ENCODE results near the gene FYN. TPM values are rescaled to one million over a fixed set of nuclear protein-coding genes. Genes with fewer than 3 reads are reported as not detected.
"Not testable (repeated sequence)": the region's sequence is repeated elsewhere in the genome, so short reads cannot be mapped to it uniquely, and the experiment has no call there.

FYN gene
- 10.9 and 13.9 TPM in 2 replicates for total RNA-seq (2014; rRNA removed; shearing (Covaris generic))

DNA sequence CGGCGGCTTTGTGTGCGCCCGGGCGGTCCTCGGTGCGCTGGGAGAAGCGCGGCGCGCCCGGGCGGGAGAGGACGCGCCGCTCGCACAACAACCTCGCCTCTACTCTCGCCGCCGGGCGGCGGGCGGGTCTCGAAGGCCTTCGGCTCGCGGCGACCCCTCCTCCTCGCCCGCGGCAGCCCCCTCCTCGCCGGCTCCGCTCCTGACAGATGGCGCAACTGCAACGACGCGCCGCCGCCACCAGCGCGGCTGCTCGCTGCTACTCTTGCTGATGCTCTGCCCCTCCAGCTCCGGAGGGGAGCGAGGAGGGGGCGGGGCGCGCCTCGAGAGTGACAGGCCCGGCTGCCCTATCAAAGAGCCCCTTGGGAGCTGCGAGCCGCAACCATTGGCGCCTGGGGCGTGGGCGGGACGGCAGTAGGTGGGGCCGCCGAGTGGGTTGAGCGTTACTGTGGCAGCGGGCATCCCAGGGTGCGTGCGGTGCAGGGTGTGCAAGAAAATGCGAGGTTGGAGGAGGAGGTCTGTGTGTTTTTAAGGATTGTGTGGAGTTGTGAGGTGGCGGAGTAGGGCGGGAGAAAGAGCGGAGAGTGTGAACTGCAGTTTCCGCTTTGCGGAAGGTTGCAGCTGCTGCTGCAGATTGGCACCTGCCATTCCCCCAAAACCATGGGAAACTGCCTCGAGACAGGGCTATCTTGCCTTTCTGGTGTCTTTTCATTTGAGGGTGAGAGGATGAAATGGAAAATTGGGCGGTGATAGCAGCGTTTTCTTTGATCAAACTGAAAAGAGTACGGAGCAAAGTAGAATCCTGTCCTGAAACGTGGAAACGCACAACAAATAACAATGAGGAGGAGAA, at the start of gene FYN:
TSS of gene FYN (minus strand) at position 275 of the 847 bp plus-strand sequence. CDS start 153,401 bp downstream, outside the sequence.
- peak; percentile 93 for DNase-seq (ENCODE audit: low spot score)

- no peak for DNase-seq (ENCODE audit: low spot score)
These were observed 49.4 kb upstream of the FYN start for GRCh38 chr6:111922454-111923297.

DNA sequence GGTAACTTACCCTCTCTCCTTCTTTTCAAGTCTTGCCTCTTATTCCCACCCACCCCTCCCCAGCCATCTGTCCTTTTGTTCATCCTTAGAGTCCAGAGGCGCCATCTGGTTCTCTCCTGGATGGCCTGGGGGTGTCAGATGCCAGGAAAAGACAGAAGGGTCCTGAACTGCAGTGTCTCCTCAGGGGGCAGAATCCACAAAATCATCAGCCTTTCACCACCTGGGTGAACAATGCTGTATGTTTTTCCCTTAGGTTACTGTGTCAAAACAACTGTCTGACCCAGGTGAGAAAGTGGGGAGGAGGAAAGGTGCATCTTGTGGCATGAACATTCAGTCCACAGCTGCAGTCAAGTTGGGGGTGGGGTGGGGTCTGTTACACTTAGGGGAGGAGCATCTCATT, 47.9 kb upstream of the FYN start:
- DNase-seq (ENCODE audit: low spot score) = no peak

DNA sequence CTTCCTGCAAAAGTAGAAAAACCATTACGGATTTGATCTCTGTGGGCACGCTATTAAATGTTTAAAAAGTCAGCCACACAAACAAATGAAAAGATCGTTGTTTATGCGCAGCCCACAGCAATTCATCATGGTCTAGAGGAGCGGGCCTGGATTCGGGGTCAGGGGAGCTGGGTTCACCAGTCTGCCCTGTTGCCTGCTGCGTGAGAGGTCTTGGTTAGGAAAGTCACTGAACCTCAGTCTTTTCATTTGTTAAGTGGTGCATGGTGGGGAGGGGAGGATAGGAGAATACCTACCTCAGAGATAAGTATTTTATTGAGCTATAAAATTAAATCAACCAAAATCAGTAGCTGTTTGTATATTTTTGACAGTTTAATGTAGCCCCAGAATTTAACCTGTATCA, 47.3 kb upstream of the FYN start:
- DNase-seq (ENCODE audit: low spot score) = no peak

DNA sequence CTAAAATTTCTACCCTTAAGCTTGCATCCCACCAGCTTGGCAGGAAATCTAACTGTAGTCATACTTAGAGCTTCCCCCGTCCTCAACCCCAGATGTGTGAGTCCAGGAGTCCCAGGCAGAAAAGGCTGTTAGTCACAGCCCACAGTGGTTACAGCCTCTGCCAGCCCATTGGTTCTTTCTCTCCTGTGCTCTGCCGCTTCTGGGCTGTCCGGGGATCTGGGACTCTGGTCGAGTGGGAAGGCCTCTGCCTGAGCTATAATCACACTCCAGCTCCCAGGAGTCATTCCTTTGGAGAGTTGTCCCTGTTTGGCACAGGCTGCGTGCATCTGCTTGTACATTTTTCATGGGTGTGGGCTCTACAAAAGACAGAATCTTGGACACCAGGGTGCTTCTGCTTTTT, 45.6 kb upstream of the FYN start:
- no peak for DNase-seq (ENCODE audit: low spot score)

- no peak for DNase-seq (ENCODE audit: low spot score)
These were observed 43.5 kb upstream of the FYN start for GRCh38 chr6:111916747-111917146.

GRCh38 chr6:111914617-111915016, 41.4 kb upstream of the FYN start:
- DNase-seq (ENCODE audit: low spot score) = no peak

GRCh38 chr6:111912904-111913303, 39.7 kb upstream of the FYN start:
- no peak for DNase-seq (ENCODE audit: low spot score)

- no peak for DNase-seq (ENCODE audit: low spot score)
These were observed 38.2 kb upstream of the FYN start for GRCh38 chr6:111911428-111911827.

GRCh38 chr6:111909238-111909637, 36.0 kb upstream of the FYN start:
- no peak for DNase-seq (ENCODE audit: low spot score)

GRCh38 chr6:111908365-111908764, 35.1 kb upstream of the FYN start:
- DNase-seq (ENCODE audit: low spot score) = not testable (repeated sequence)

DNA sequence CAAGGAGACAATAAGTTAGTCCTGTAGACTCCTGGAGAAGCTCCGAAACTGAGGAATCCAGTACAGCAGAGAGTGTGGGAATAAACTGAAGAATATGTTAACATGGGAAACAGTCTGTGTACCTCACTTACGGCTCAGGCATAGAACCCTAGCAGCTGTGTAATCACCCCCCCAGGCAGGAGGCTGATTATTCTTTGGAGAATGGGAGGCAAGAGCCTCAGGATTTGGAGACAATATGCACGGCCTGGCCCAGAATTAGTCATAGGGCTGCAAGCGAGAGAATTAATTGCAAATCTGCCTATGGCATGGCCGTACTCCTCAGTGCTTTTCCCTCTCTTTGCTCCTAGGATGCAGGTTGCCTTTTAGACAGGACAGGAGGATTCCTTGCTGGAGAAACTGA, 27.5 kb upstream of the FYN start:
- no peak for DNase-seq (ENCODE audit: low spot score)

DNA sequence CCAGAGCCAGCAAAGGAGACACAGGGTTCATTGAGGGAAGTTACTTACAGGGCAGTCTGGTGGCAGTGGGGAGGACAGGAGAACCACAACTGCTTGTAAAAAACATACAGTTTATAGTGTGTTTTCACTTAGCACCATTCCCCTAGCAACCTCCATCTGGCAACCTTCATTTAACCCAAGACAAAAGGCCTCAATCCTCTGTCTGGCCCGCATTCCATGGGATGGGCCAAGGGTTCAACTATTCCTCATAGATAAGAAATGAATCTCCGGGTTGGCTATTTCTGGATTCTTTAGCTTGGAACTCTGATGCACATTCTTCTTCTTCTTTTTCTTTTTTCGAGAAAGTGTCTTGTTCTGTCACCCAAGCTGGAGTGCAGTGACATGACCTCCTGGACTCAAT, 26.3 kb upstream of the FYN start:
- DNase-seq (ENCODE audit: low spot score) = no peak

DNA sequence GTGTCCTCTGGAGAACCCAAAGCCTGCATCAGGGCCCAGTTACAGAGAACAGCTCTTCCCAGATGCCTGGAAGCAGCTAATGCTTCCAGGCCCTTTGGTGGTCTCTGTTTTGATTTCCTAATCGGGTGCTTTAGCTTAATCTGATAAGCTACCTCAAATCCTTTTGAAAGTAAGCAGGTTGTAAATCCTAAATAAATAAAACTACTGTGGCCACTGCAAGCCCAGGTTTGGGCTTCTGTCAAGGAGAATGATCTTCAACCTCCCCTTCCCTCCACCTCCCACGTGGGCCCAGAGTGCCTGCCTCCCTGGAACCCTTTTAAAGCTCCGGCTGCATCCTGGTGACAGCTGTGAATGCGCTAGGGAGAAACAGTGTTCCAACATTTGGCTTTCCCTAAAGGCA, 25.2 kb upstream of the FYN start:
- DNase-seq (ENCODE audit: low spot score) = no peak

- DNase-seq (ENCODE audit: low spot score) = no peak
These were observed 21.7 kb upstream of the FYN start for GRCh38 chr6:111894951-111895350.

DNA sequence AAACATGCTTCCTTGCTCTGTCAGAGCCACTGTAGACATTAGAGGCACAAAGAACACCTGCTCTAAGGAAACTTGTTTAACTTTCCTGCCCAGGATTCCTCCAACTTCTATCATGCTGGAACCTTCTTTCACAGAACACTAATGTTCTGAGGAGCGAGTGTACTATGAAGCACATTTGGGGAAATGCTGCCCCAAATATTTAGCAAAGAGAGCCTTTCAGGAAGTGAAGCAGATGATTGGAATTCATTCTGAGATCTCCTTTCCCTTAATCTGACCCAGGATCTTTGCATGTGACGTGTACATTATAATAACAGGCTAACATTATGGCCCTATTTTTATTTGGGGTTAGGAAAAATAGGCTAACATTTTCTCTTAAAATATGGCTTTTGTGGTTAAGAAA, 21.0 kb upstream of the FYN start:
- DNase-seq (ENCODE audit: low spot score) = no peak

- no peak for DNase-seq (ENCODE audit: low spot score)
These were observed 19.2 kb upstream of the FYN start for GRCh38 chr6:111892431-111892830.

DNA sequence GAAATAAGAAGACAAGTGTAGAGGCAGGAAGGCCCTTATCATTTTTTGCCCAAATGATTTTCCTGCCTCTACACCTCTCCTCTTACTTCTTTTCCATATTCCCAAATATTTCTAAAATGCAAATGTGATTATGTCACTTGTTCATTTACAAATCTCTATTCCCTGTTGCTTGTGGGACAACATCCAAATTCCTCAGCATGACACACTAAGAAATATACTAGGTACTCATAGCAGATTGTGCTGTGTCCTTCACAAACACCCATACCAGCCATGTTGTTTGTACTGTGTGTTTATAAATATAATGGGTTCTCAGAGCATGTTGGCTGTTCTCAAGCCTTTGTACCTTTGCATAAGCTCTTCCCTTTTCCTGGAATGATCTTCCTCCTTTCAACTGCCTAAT, 17.7 kb upstream of the FYN start:
- DNase-seq (ENCODE audit: low spot score) = no peak

DNA sequence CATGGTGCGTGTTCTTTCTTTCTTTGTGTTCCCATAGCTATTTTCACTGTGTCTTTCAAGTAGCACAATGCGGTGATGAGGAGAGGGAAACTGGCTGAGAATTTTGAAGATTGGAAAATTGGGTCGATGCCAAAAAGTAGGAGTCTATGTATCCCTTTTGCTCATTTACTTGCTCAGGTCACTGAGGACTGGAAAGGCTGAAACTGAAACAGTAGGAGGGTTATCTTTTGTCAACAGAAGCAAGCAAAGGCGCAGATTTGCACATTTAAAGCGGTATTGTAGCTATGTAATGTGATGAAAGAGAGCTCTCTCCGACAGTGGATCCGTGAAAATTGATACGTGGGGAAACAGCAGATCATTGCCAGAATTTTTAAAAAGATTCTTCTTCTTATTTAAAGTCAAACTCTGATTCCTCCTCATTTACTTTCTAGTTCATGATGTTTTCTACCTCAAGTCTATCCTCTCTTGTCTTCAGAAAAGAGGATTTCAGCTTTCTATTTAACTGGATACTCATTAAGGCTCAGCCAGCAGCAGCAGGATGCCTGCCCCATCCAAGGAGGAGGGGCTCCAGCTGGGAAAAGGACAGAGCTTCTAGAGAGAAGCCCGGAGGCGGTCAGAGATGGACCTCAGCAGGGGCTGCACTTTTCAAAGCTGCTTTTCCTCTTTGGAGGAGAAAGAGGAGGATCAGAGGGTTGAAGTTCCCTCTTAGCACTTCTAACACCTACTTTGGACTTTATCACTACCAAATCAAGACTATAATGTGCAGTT, 15.9 kb upstream of the FYN start:
- DNase-seq (ENCODE audit: low spot score) = no peak

DNA sequence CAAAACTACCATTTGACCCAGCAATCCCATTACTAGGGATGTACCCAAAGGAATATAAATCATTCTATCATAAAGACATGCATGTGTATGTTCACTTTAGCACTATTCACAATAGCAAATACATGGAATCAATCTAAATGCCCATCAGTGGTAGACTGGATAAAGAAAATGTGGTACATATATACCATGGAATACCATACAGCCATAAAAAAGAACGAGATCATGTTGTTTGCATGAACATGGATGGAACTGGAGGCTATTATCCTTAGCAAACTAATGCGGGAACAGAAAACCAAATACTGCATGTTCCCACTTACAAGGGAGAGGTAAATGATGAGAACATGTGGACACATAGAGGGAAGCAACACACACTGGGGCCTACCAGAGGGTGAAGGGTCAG, 13.5 kb upstream of the FYN start:
- not testable (repeated sequence) for DNase-seq (ENCODE audit: low spot score)

DNA sequence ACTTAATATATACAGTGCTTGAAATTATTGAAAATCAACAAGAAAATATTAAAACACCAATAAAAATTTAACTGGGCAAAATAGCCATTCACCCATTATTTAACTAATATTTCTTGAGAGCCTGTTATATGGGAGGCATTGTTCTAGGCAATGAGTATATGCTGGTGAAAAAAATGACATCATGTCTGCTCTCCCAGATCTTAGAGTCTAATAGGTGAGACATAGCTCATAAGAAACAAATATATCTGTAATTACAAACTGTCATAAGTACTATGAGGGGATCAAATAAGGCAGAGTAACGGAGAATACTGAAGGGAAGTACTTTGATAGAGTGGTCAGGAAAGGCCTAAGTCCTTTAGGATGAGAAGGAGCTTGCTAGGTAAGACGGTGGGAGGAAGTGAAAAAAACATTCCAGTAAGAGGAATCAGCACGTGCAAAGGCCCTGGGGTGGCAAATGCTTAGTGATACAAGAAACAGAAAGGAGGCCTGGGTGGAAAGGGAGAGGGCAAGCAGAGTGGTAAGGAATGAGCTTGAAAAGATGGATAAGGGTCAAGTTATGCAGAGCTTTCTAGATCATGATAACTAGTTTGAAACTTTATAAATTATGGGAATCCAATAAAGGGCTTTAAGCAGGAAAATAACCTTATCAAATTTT, 12.2 kb upstream of the FYN start:
- no peak for DNase-seq (ENCODE audit: low spot score)
